HG02623 (cell line): ENCODE data around the gene XAGE5.
"Not testable (repeated sequence)": the region's sequence is repeated elsewhere in the genome, so short reads cannot be mapped to it uniquely, and the experiment has no call there.

Experiments
- ATAC-seq: cut with Tn5 transposase; IDR thresholded peaks from one replicate; pipeline ENCODE4 v1.9.1; 2021; ENCODE audit warnings: moderate library complexity; ENCODE audit not compliant: unreplicated experiment

The XAGE5 gene

DNA sequence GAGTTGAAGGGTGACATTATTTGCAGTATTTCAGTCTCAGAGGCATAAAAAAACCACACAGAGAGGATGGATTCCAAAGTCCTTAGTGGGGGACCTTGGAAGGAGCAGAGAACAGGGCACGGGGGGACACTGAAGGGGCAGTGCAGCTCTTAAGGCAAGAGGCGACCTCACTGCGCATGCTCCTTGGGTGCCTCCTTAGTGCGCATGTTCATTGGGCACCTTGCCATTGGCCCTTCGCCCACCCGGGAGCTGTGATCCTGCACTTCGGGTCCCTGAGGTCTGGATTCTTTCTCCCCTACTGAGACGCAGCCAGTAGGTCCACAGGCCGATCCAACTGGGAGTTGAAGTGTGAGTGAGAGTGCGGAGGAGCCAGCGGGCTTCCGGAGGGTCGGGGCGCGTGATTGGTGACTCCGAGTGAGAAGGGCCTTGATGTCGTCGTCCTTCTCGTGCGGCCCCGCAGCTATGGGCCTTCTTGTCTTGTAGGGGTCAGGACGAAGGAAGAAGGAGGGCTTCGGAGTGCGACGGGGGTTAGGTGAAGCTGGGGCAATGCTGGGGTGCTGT lies at the start of gene XAGE5:
XAGE5 (plus strand) TSS at position 223 of the 561 bp plus-strand sequence. CDS start 1,280 bp downstream, outside the sequence.
- no peak for ATAC-seq

- ATAC-seq: not testable (repeated sequence)
These were observed 45.1 kb upstream of the XAGE5 start for GRCh38 chrX:52765983-52766382.

- not testable (repeated sequence) for ATAC-seq
These were observed 37.6 kb upstream of the XAGE5 start for GRCh38 chrX:52773504-52773903.

DNA sequence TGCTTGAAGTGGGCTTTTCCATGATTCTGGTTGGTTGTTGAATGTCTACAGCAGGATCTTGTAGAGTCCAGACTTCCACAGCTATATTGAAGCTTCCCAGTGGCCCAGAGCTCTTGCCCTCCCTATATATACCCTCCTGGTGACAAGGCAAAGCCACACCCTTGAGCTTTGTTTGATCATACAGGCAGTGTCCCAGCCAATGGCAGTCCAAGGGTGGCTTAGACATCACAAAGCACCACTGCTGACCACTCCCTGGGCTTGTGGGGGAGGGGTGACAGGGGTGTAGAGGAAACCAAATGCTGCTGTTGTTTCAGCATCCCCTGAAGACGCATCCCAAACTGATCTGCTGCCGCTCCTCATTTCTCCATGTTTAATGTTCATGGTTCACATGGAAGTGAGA lies 13.8 kb upstream of the XAGE5 start, which contains the start of gene SPANXN5:
SPANXN5 (minus strand) TSS at position 101 of the 400 bp plus-strand sequence; CDS start at position 22, 79 bp downstream.
- not testable (repeated sequence) for ATAC-seq

GRCh38 chrX:52804876-52805275 lies 6.2 kb upstream of the XAGE5 start:
- not testable (repeated sequence) for ATAC-seq

DNA sequence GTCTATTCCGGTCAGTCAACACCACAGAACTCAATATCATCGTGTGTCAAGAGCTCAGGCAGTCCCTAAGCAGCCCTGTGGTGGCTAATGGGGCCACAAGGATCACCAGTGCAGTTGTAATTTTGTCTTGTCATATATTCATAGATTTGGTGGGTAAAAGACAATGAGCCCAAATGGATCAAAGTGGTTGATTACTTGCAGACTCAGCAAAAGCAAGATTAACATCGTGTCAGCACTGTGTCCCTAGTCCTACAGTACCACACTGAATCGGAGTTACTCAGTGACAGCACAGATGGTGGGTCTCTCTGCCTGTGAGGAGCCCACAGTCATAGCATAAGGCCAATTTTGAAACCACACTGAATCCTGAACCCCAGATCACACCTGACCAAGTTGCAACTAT lies 8.7 kb downstream of the XAGE5 start:
- ATAC-seq: no peak

DNA sequence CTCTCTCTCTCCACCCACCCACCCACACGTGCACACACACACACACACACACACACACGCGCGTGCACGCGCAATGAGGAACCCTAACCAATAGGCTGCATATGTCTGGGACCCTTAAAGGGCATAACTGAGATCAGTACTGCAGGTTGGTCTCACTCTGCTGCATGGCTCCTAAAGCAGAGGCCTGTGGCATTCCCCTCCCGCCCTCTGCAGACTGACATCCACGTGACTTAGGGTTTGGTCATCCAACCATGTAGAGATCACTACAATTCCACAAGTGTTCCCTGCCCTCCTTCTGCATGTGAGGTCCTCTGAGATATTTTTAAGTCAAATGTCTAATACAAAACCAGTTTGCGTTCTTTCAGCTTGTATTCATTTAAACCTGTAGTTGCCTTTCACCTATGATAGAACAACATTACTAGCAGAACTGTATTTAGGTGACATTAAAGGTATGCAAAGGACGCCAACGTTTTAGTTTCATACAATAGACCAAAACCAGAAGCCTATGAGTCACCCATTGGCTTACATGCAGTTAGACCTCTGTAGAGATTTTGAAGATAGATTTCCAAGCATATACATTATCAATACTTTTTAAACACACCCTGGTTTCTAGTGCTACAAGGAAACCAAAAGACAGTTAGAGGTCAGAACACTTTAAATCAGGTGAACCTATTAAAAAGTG lies 10.1 kb downstream of the XAGE5 start:
- ATAC-seq: no peak

DNA sequence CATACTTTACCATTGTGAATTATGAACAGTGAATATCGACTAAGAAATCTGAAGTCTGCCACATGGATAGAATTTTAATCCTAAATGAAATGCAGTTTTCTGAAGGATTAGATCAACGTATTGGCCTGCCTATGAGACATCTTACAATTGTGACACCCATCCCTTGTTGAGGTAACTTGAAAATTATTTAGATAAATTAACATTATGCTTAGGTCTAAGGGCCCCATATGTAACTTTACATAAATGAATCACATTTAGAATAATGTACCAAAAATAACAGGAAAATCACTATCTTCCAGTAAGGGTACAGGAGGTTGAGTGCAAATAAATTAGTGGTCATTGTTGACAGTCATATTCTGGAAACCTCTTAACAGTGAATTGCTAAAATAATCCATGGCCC lies 13.5 kb downstream of the XAGE5 start:
- ATAC-seq: no peak

DNA sequence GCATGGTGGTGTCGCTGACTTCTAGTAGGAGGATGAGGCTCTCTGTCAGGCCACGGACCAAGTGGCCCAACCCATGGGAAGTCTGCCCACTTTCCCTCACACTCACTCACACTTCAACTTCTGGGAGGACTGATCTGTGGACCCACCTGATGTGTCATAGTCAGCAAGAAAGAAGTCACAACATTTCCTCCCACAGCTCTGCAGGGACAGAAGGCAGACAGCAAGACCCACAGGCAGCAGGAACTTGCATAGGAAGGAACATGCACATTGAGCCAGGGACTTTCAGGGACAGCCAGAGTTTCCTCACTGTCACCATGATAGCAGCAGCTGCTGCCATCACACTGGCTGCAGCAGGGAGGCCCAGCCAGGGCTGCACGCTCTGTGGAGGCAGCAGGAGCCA lies 19.5 kb downstream of the XAGE5 start:
- no peak for ATAC-seq

- ATAC-seq: no peak
These were observed 28.1 kb downstream of the XAGE5 start for GRCh38 chrX:52839137-52839536.

DNA sequence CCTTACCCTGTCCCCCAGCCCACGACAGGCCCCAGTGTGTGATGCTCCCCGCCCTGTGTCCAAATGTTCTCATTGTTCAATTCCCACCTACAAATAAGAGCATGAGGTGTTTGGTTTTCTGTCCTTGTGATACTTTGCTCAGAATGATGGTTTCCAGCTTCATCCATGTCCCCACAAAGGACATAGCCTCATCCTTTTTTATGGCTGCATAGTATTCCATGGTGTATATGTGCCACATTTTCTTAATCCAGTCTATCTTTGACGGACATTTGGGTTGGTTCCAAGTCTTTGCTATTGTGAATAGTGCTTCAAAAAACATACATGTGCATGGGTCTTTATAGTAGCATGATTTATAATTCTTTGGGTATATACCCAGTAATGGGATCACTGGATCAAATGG lies 32.5 kb downstream of the XAGE5 start:
- ATAC-seq: not testable (repeated sequence)

DNA sequence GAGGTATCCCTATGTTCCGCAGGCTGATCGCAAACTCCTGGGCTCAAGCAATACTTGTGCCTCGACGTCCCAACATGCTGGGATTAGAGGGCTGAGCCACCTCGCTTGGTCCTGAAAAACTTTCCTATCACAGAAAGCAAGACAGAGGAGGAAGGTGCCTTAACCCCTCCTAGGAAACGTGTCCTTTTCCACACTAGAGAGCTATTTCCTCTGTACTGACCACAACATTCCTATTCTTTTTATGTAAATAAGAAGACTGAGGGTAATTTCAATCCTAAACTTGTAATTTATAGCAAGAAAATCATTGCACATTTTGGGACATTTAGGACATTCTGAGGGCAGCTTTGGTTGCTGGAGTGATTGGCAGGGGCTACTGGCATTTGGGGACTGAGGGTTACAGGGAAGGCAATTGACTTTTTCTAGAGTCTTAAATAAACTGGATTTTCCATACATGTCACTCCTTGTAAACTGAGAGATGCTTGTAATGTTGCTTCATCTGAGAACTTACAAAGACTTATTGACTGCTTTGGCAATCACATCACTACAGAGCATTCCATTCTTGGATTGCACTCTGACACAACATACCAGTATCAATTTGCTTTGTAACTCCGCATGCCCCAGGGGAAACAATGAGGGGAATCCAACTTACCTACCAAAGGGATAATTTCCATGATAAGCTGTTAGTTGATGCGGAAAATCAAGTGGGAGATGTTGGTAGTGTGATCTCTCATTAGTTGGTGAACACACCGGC lies 41.2 kb downstream of the XAGE5 start:
- no peak for ATAC-seq

GRCh38 chrX:52856991-52857525 lies 46.0 kb downstream of the XAGE5 start:
- ATAC-seq: not testable (repeated sequence)

DNA sequence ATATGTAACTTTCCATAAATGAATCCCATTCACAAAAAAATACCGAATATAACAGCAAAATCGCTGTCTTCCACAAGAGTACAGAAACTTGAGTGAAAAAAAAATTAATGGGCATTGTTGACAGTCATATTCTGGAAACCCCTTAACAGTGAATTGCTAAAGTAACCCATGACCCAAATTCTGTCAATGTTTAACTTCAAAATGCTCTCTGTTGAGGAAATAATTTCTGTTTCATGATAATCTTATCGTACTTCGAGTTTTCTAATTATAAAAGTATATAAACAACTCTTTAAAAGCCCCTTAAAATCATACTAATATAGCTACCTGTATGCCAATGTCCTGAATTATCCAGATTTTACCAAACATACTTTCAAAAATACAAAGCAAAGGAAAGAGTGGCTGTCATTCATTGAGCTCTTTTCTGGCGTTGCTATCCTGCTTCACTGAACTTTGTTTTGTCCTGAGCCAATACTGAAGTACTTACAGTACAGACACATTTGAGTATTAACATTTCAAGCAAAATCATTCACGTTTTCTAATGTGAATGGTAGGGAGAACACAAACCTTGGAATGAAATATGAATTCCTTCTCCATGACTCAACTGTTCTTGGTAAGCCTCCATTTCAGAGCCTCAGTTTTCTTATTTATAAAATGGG lies 54.4 kb downstream of the XAGE5 start:
- ATAC-seq: no peak
